NCI-H1092 (cell line): ENCODE measurements around the gene PPP6R1.
A peak's percentile ranks its signal among the peaks of the same experiment; 100 is the strongest.

ENCODE experiments used
- DNase-seq: peaks from one replicate; lab custom pipeline; 2025; lab: John Stamatoyannopoulos, UW

PPP6R1 gene

GRCh38 chr19:55283548-55284377 is 24.9 kb upstream of the PPP6R1 start, which contains the start of gene BRSK1:
Gene BRSK1, plus strand, starts transcription at chr19:55283997. Its CDS starts 446 bp downstream, at chr19:55284443.
- peak; percentile 51 for DNase-seq

- DNase-seq = peak; percentile 81
These were observed 21.2 kb upstream of the PPP6R1 start, which contains the start of gene HSPBP1 for GRCh38 chr19:55279770-55280643. Gene HSPBP1, minus strand, starts transcription at chr19:55280110. Its CDS starts 502 bp downstream, at chr19:55279608.

GRCh38 chr19:55279340-55279739 is 20.5 kb upstream of the PPP6R1 start:
- no peak for DNase-seq

- no peak for DNase-seq
These were observed 19.7 kb upstream of the PPP6R1 start for GRCh38 chr19:55278391-55279135.

GRCh38 chr19:55277494-55277893 is 18.7 kb upstream of the PPP6R1 start:
- no peak for DNase-seq

GRCh38 chr19:55276720-55277430 is 18.1 kb upstream of the PPP6R1 start:
- no peak for DNase-seq

GRCh38 chr19:55275851-55276719 is 17.3 kb upstream of the PPP6R1 start:
- DNase-seq = no peak

GRCh38 chr19:55273978-55274707 is 15.3 kb upstream of the PPP6R1 start:
- peak; percentile 60 for DNase-seq

- no peak for DNase-seq
These were observed 13.3 kb upstream of the PPP6R1 start for GRCh38 chr19:55272142-55272541.

GRCh38 chr19:55270172-55270942 is 11.5 kb upstream of the PPP6R1 start:
- DNase-seq = no peak

GRCh38 chr19:55269299-55269698 is 10.5 kb upstream of the PPP6R1 start:
- no peak for DNase-seq

GRCh38 chr19:55266840-55267239 is 8.0 kb upstream of the PPP6R1 start:
- no peak for DNase-seq

GRCh38 chr19:55266404-55266803 is 7.6 kb upstream of the PPP6R1 start:
- DNase-seq = no peak

GRCh38 chr19:55265723-55266386 is 7.0 kb upstream of the PPP6R1 start:
- DNase-seq = no peak

GRCh38 chr19:55265173-55265572 is 6.4 kb upstream of the PPP6R1 start:
- DNase-seq = no peak

GRCh38 chr19:55264531-55264930 is 5.7 kb upstream of the PPP6R1 start:
- no peak for DNase-seq

GRCh38 chr19:55262359-55262758 is 3.5 kb upstream of the PPP6R1 start:
- DNase-seq = no peak

- DNase-seq = no peak
These were observed 2.9 kb upstream of the PPP6R1 start for GRCh38 chr19:55261671-55262126.
